Neuronal stem cell (in vitro differentiated cells): ENCODE results near the gene JAGN1.
"Not testable (repeated sequence)": the region's sequence is repeated elsewhere in the genome, so short reads cannot be mapped to it uniquely, and the experiment has no call there.

ENCODE experiments used
- DNase-seq: peaks from one replicate; pipeline ENCODE4 v3.0.0-alpha.2; 2013; ENCODE audit warnings: low spot score
- H2AFZ ChIP-seq: one replicate; pipeline ENCODE4 v1.6.1; 2013; ENCODE audit warnings: mild to moderate bottlenecking, low read length, inconsistent platforms
- H2AK5ac ChIP-seq: 2 replicates; pipeline ENCODE4 v1.6.1; 2013; ENCODE audit warnings: low read depth, mild to moderate bottlenecking, inconsistent platforms, low read length, moderate library complexity, mixed read lengths
- H2BK120ac ChIP-seq: 2 replicates; pipeline ENCODE4 v1.6.1; 2013; ENCODE audit warnings: low read depth, mild to moderate bottlenecking, inconsistent platforms, low read length, moderate library complexity, mixed read lengths
- H2BK12ac ChIP-seq: one replicate; pipeline ENCODE4 v1.6.1; 2013; ENCODE audit warnings: low read length, inconsistent platforms
- H2BK15ac ChIP-seq: 2 replicates; pipeline ENCODE4 v1.6.1; 2013; ENCODE audit warnings: mild to moderate bottlenecking, low read length, inconsistent platforms, mixed read lengths
- H2BK5ac ChIP-seq: one replicate; pipeline ENCODE4 v1.6.1; 2013; ENCODE audit warnings: inconsistent platforms, mild to moderate bottlenecking, low read length, moderate library complexity
- H3K14ac ChIP-seq: one replicate; pipeline ENCODE4 v1.6.1; 2013; ENCODE audit warnings: low read length, inconsistent platforms
- H3K18ac ChIP-seq: 2 replicates; pipeline ENCODE4 v1.6.1; 2013; ENCODE audit warnings: low read length, inconsistent platforms
- H3K23ac ChIP-seq: 2 replicates; pipeline ENCODE4 v1.6.1; 2013; ENCODE audit warnings: low read depth, mild to moderate bottlenecking, mixed read lengths, low read length, inconsistent platforms; ENCODE audit not compliant: poor library complexity
- H3K27ac ChIP-seq: replicated peaks from 3 replicates; pipeline ENCODE4 v1.5.1; 2013; ENCODE audit warnings: low read length, inconsistent platforms
- H3K27me3 ChIP-seq, 3 experiments: 2 replicates each; pipeline ENCODE4 v1.6.1; 2013; ENCODE audit warnings: low read length in 3 of 3, mild to moderate bottlenecking in 2 of 3, inconsistent platforms in 1 of 3, low read depth in 1 of 3, mixed read lengths in 1 of 3, moderate library complexity in 1 of 3; ENCODE audit not compliant: control insufficient read depth in 3 of 3, insufficient read depth in 3 of 3
- H3K36me3 ChIP-seq, 2 donors: replicated peaks in 1 of 2; 2 replicates each; pipeline ENCODE4 v1.6.1; 2013; ENCODE audit warnings: low read length in 2 of 2; ENCODE audit not compliant: control insufficient read depth in 2 of 2, insufficient read depth in 2 of 2
- H3K4ac ChIP-seq: 2 replicates; pipeline ENCODE4 v1.6.1; 2013; ENCODE audit warnings: inconsistent platforms, mild to moderate bottlenecking, low read length, moderate library complexity
- H3K4me1 ChIP-seq, 2 donors: 1 replicate in 1 of 2; 2 replicates in 1 of 2; pipeline ENCODE4 v1.6.1; 2013; ENCODE audit warnings: low read length in 2 of 2, low read depth in 1 of 2; ENCODE audit not compliant: control insufficient read depth in 2 of 2, insufficient read depth in 1 of 2
- H3K4me2 ChIP-seq: one replicate; pipeline ENCODE4 v1.6.1; 2013; ENCODE audit warnings: mild to moderate bottlenecking, low read length, inconsistent platforms; ENCODE audit not compliant: insufficient read depth, poor library complexity, severe bottlenecking
- H3K4me3 ChIP-seq, 2 donors: 2 replicates each; pipeline ENCODE4 v1.5.1; 2013; ENCODE audit warnings: low read length in 2 of 2, mild to moderate bottlenecking in 2 of 2, inconsistent platforms in 1 of 2, moderate library complexity in 1 of 2
- H3K79me1 ChIP-seq: one replicate; pipeline ENCODE4 v1.6.1; 2013; ENCODE audit warnings: low read depth, mild to moderate bottlenecking, inconsistent platforms, low read length, moderate library complexity
- H3K9ac ChIP-seq: one replicate; pipeline ENCODE4 v1.6.1; 2013; ENCODE audit warnings: mild to moderate bottlenecking, low read depth, low read length, inconsistent platforms; ENCODE audit not compliant: poor library complexity
- H3K9me3 ChIP-seq, 2 donors: replicated peaks in 1 of 2; 2 replicates each; pipeline versions ENCODE3 to v1.6.1; 2013; ENCODE audit warnings: low read length in 2 of 2, mild to moderate bottlenecking in 2 of 2, inconsistent platforms in 1 of 2, low read depth in 1 of 2, mixed read lengths in 1 of 2, moderate library complexity in 1 of 2; ENCODE audit not compliant: control insufficient read depth in 2 of 2, insufficient read depth in 1 of 2
- H4K8ac ChIP-seq: one replicate; pipeline ENCODE4 v1.6.1; 2013; ENCODE audit warnings: low read depth, mild to moderate bottlenecking, inconsistent platforms, low read length, moderate library complexity
- H4K91ac ChIP-seq: one replicate; pipeline ENCODE4 v1.6.1; 2013; ENCODE audit warnings: low read length, low read depth, mild to moderate bottlenecking, inconsistent platforms; ENCODE audit not compliant: poor library complexity
- WGBS, 2 donors: extraction: QIAGEN DNeasy Blood & Tissue Kit; methylation state at CpG; one replicate each; pipeline ENCODE4 v1.1.7; 2013; ENCODE audit warnings: missing lambda C conversion rate in 2 of 2, mixed read lengths in 1 of 2; ENCODE audit not compliant: insufficient read length in 2 of 2, insufficient replicate concordance in 1 of 2; ENCODE audit errors: extremely low coverage in 2 of 2; 5-methylcytosine and 5-hydroxymethylcytosine counted together

The JAGN1 gene

DNA sequence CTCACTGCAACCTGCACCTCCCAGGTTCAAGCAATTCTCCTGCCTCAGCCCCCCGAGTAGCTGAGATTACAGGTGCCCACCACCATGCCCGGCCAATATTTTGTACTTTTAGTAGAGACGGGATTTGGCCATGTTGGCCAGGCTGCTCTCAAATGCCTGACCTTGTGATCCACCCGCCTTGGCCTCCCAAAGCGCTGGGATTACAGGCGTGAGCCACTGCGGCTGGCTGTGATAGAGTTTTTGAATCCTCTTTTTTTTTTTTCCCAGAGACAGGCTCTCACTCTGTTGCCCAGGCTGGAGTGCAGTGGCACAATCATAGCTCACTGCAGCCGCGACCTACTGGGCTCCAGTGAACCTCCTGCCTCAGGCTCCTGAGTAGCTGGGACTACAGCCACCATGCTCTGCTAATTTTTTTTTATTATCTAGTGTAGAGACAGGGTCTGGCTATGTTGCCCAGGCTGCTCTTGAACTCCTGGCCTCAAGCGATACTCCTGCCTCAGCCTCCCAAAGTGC, 25.2 kb upstream of the JAGN1 start:
- not testable (repeated sequence) for H2BK5ac ChIP-seq, H2AFZ ChIP-seq, H3K27ac ChIP-seq, H4K91ac ChIP-seq, H3K4ac ChIP-seq, H3K23ac ChIP-seq, H3K4me1 ChIP-seq, H3K9me3 ChIP-seq, H2BK15ac ChIP-seq, H3K4me2 ChIP-seq, H3K9ac ChIP-seq, H3K18ac ChIP-seq, H2BK120ac ChIP-seq, H3K79me1 ChIP-seq, H3K14ac ChIP-seq, H3K36me3 ChIP-seq, H2BK12ac ChIP-seq, H2AK5ac ChIP-seq, DNase-seq, H4K8ac ChIP-seq, H3K4me3 ChIP-seq
- no CpG with 5 or more reads among the region's 10 CpGs for WGBS, 2 donors
- H3K27me3 ChIP-seq, result peaks cover 0 to 12% (median 8%) of the 10 kb centered on the region in 3 experiments

DNA sequence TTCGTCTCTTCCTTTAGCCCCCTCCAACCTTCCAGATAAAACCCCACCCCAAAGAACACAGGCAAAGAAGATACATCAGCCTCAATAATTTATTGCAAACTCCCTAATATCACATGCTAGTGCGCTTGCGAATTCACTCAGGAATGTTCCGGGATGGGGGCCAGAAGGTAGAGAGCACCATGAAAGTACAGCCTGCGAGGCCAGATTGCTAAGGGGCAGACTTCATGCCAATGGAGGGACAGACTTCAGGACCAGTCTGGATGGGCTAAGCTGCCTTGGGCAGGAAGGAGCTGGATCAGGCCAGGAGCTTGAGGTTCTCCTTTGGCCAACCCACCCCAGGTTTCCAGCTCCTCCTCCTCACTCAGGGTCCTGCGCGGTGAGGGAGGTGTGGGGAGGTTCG, 23.8 kb upstream of the JAGN1 start:
- H3K4me1 ChIP-seq, result peaks cover 0 to 3% of the 10 kb centered on the region in 2 donors
- H3K4me2 ChIP-seq, result no peak overlapping the region
- H2BK120ac ChIP-seq, result no peak overlapping the region
- WGBS, 2 donors, result no CpG with 5 or more reads among the region's 8 CpGs
- no peak overlapping the region for H4K8ac ChIP-seq
- no peak overlapping the region for H2AFZ ChIP-seq
- H3K79me1 ChIP-seq, result no peaks in the 10 kb centered on the region
- H3K14ac ChIP-seq, result no peak overlapping the region
- H3K27ac ChIP-seq, result no peak overlapping the region
- no peak overlapping the region for H4K91ac ChIP-seq
- peaks cover 0 to 11% (median 8%) of the 10 kb centered on the region in 3 experiments for H3K27me3 ChIP-seq
- no peak overlapping the region for H2BK5ac ChIP-seq
- H3K23ac ChIP-seq, result no peak overlapping the region
- H3K9me3 ChIP-seq, result no peaks in the 10 kb centered on the region
- no peak for DNase-seq
- no peak overlapping the region for H2BK15ac ChIP-seq
- no peak overlapping the region for H3K4ac ChIP-seq
- H2AK5ac ChIP-seq, result no peak overlapping the region
- H2BK12ac ChIP-seq, result no peak overlapping the region
- H3K18ac ChIP-seq, result no peak overlapping the region
- no peak overlapping the region for H3K9ac ChIP-seq
- H3K36me3 ChIP-seq, result no peaks in the 10 kb centered on the region
- no peak overlapping the region for H3K4me3 ChIP-seq

- Histone ChIP-seq H3K79me1 (no peaks in the 10 kb centered on the region), H3K9ac (no peak overlapping the region), H3K9me3 (no peaks in the 10 kb centered on the region), H3K27ac (no peak overlapping the region), H3K4me1 (peaks cover 0 to 3% of the 10 kb centered on the region in 2 donors), H3K23ac (no peak overlapping the region), H2BK15ac (no peak overlapping the region), H2BK5ac (no peak overlapping the region), H3K4me3 (no peak overlapping the region), H2AFZ (no peak overlapping the region), H4K91ac (no peak overlapping the region), H2BK12ac (no peak overlapping the region), H3K4me2 (no peak overlapping the region), H2BK120ac (no peak overlapping the region), H3K14ac (no peak overlapping the region), H3K18ac (no peak overlapping the region), H3K4ac (no peak overlapping the region), H3K27me3 (peaks cover 0 to 8% (median 6%) of the 10 kb centered on the region in 3 experiments), H2AK5ac (no peak overlapping the region), H3K36me3 (no peaks in the 10 kb centered on the region), H4K8ac (no peak overlapping the region)
- no CpG with 5 or more reads among the region's 12 CpGs for WGBS, 2 donors
- no peak for DNase-seq
Measured at GRCh38 chr3:9867106-9867505, 23.3 kb upstream of the JAGN1 start.

DNA sequence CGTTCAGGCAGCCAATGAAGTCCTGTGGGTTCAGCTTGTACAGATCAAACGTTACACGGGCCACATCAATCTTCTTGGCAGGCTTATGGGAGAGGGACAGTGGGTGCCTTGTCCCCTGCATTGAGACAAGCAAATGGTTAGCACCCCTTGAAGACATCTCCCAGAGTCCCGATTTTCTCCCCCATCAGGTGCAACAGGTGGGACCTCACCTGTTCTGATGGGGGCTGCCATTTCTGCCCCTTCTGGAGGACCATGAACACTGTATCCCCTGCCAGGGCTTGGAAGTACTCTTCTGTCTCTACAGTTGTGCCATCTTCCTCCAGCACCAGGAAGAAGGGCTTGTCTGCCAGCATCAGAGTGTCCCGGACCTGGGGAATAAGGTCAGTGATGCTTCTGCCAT, 20.5 kb upstream of the JAGN1 start:
- no peak for DNase-seq

More for the DNA sequence above, 20.5 kb upstream of the JAGN1 start:
- H3K27ac ChIP-seq, result no peak overlapping the region
- H3K36me3 ChIP-seq, result no peaks in the 10 kb centered on the region
- H4K91ac ChIP-seq, result no peak overlapping the region
- H3K14ac ChIP-seq, result peak overlapping the region; percentile 47
- no CpG with 5 or more reads among the region's 5 CpGs for WGBS, 2 donors
- no peak overlapping the region for H3K9ac ChIP-seq
- no peak overlapping the region for H3K18ac ChIP-seq
- no peaks in the 10 kb centered on the region for H3K4me1 ChIP-seq
- no peak overlapping the region for H2BK12ac ChIP-seq
- H3K27me3 ChIP-seq, result peaks cover 0 to 6% (median 0%) of the 10 kb centered on the region in 3 experiments
- H3K79me1 ChIP-seq, result no peaks in the 10 kb centered on the region
- peak overlapping the region; percentile 23 for H4K8ac ChIP-seq
- no peak overlapping the region for H3K4ac ChIP-seq
- H3K4me3 ChIP-seq, result no peak overlapping the region
- H2AK5ac ChIP-seq, result no peak overlapping the region
- H3K23ac ChIP-seq, result no peak overlapping the region
- H2BK15ac ChIP-seq, result no peak overlapping the region
- H2AFZ ChIP-seq, result no peak overlapping the region
- no peak overlapping the region for H2BK5ac ChIP-seq
- no peak overlapping the region for H3K4me2 ChIP-seq
- no peak overlapping the region for H2BK120ac ChIP-seq
- no peaks in the 10 kb centered on the region for H3K9me3 ChIP-seq
